NCI-H187 treated with DMSO at 0.1 percent for 48 hours (cell line): Measurements from ENCODE around the gene PCNX2.

Experiments used
- DNase-seq: peaks from one replicate; lab custom pipeline; 2025; lab: John Stamatoyannopoulos, UW

PCNX2 gene

GRCh38 chr1:232984577-232985425 lies 310.7 kb downstream of the PCNX2 start:
- no peak for DNase-seq

GRCh38 chr1:232983817-232984567 lies 311.5 kb downstream of the PCNX2 start:
- no peak for DNase-seq

- DNase-seq: no peak
These were observed 312.1 kb downstream of the PCNX2 start for GRCh38 chr1:232983375-232983774.

- no peak for DNase-seq
These were observed 313.1 kb downstream of the PCNX2 start for GRCh38 chr1:232982238-232982944.

- no peak for DNase-seq
These were observed 314.5 kb downstream of the PCNX2 start for GRCh38 chr1:232980986-232981560.

- DNase-seq: no peak
These were observed 315.1 kb downstream of the PCNX2 start for GRCh38 chr1:232980355-232980978.

- DNase-seq: no peak
These were observed 316.0 kb downstream of the PCNX2 start for GRCh38 chr1:232979558-232979957.

GRCh38 chr1:232978815-232979214 lies 316.7 kb downstream of the PCNX2 start:
- no peak for DNase-seq

GRCh38 chr1:232978091-232978634 lies 317.4 kb downstream of the PCNX2 start:
- no peak for DNase-seq

- no peak for DNase-seq
These were observed 320.6 kb downstream of the PCNX2 start for GRCh38 chr1:232974971-232975370.

GRCh38 chr1:232973652-232974611 lies 321.6 kb downstream of the PCNX2 start:
- no peak for DNase-seq

- no peak for DNase-seq
These were observed 325.0 kb downstream of the PCNX2 start for GRCh38 chr1:232970508-232970907.

GRCh38 chr1:232969799-232970198 lies 325.7 kb downstream of the PCNX2 start:
- no peak for DNase-seq

GRCh38 chr1:232968965-232969364 lies 326.6 kb downstream of the PCNX2 start:
- no peak for DNase-seq

GRCh38 chr1:232968391-232968790 lies 327.1 kb downstream of the PCNX2 start:
- no peak for DNase-seq

GRCh38 chr1:232966663-232967062 lies 328.9 kb downstream of the PCNX2 start:
- no peak for DNase-seq

- no peak for DNase-seq
These were observed 329.7 kb downstream of the PCNX2 start for GRCh38 chr1:232965912-232966217.

GRCh38 chr1:232965124-232965911 lies 330.2 kb downstream of the PCNX2 start:
- no peak for DNase-seq

- no peak for DNase-seq
These were observed 330.9 kb downstream of the PCNX2 start for GRCh38 chr1:232964601-232965000.
